Caco-2 (cell line): ENCODE measurements around the gene MAP3K19. TPM values are rescaled to one million over a fixed set of nuclear protein-coding genes. Genes with fewer than 3 reads are reported as not detected.

Experiments used
- BruUV-seq: library from RNA; stranded (reverse); fragments of 400-500 nt; replicated peaks from 2 replicates; lab custom pipeline; 2021; lab: Mats Ljungman, UMichigan
- CTCF ChIA-PET: fragments of 300-600 bp; sonication (Branson Sonifier 250); formaldehyde crosslinking; loops from one replicate; lab custom pipeline; 2022; ENCODE audit warnings: antibody characterized with exemption; lab: Charles Lee
- POLR2A ChIA-PET: fragments of 300-600 bp; sonication (Branson Sonifier 250); formaldehyde crosslinking; loops from one replicate; lab custom pipeline; 2022; ENCODE audit warnings: antibody characterized with exemption; lab: Charles Lee
- DNase-seq, 2 experiments: peaks; one replicate each; pipeline versions ENCODE4 v3.0.0 to v3.0.0-alpha.2; 2020 to 2022
- H3K27me3 ChIP-seq: replicated peaks from 2 replicates; pipeline ENCODE4 v1.6.0; 2011; ENCODE audit warnings: low read length; ENCODE audit not compliant: control insufficient read depth, insufficient read depth
- H3K36me3 ChIP-seq: 2 replicates; pipeline ENCODE4 v1.5.1; 2011; ENCODE audit warnings: low read length; ENCODE audit not compliant: control insufficient read depth, insufficient read depth
- H3K4me1 ChIP-seq: fragments of 250-450 bp; sonication (Bioruptor Pico); 2 replicates; pipeline ENCODE4 v1.5.1; 2020; ENCODE audit warnings: mild to moderate bottlenecking
- H3K4me3 ChIP-seq: 2 replicates; pipeline ENCODE4 v1.5.1; 2011; ENCODE audit warnings: low read depth, mild to moderate bottlenecking, control low read depth, low read length
- H3K9me3 ChIP-seq: fragments of 250-450 bp; sonication (Bioruptor Pico); 2 replicates; pipeline ENCODE4 v1.5.1; 2020; ENCODE audit warnings: mild to moderate bottlenecking, moderate library complexity
- H3K27ac Mint-ChIP-seq: one replicate; pipeline ENCODE4 v1.8.0; 2022; ENCODE audit warnings: mixed read lengths; ENCODE audit not compliant: unreplicated experiment
- H3K27me3 Mint-ChIP-seq: one replicate; pipeline ENCODE4 v1.8.0; 2022; ENCODE audit warnings: mixed read lengths; ENCODE audit not compliant: insufficient read depth, unreplicated experiment
- H3K36me3 Mint-ChIP-seq: one replicate; pipeline ENCODE4 v1.8.0; 2022; ENCODE audit warnings: mild to moderate bottlenecking, mixed read lengths; ENCODE audit not compliant: insufficient read depth, unreplicated experiment
- H3K4me1 Mint-ChIP-seq: one replicate; pipeline ENCODE4 v1.8.0; 2022; ENCODE audit warnings: low read depth, mixed read lengths; ENCODE audit not compliant: unreplicated experiment
- H3K4me3 Mint-ChIP-seq: one replicate; pipeline ENCODE4 v1.8.0; 2022; ENCODE audit warnings: mild to moderate bottlenecking, moderate library complexity, mixed read lengths; ENCODE audit not compliant: unreplicated experiment
- H3K9me3 Mint-ChIP-seq: one replicate; pipeline ENCODE4 v1.8.0; 2022; ENCODE audit warnings: mixed read lengths; ENCODE audit not compliant: unreplicated experiment
- CTCF ChIP-seq, 2 experiments: fragments of 200-600 bp in 1 of 2; IDR thresholded peaks; 1 replicate in 1 of 2; 2 replicates in 1 of 2; pipeline versions ENCODE4 v1.5.1 to v1.8.0; 2011 to 2022; ENCODE audit warnings: antibody characterized with exemption in 1 of 2, control low read depth in 1 of 2, inconsistent platforms in 1 of 2, low read depth in 1 of 2, low read length in 1 of 2, mild to moderate bottlenecking in 1 of 2, moderate library complexity in 1 of 2; ENCODE audit not compliant: insufficient read depth in 1 of 2, severe bottlenecking in 1 of 2, unreplicated experiment in 1 of 2
- intact Hi-C: fragments of 100-400 bp; cut with micrococcal nuclease; formaldehyde crosslinking; loops from one replicate; pipeline ENCODE4 v1.10.0; 2022; ENCODE audit not compliant: unreplicated experiment
- total RNA-seq: library from RNA; stranded (reverse); gene quantifications from 2 replicates; pipeline ENCODE4 v1.2.3, GENCODE V29; 2022

The MAP3K19 gene
- total RNA-seq, 1 experiment from 2014 or later = not detected

DNA sequence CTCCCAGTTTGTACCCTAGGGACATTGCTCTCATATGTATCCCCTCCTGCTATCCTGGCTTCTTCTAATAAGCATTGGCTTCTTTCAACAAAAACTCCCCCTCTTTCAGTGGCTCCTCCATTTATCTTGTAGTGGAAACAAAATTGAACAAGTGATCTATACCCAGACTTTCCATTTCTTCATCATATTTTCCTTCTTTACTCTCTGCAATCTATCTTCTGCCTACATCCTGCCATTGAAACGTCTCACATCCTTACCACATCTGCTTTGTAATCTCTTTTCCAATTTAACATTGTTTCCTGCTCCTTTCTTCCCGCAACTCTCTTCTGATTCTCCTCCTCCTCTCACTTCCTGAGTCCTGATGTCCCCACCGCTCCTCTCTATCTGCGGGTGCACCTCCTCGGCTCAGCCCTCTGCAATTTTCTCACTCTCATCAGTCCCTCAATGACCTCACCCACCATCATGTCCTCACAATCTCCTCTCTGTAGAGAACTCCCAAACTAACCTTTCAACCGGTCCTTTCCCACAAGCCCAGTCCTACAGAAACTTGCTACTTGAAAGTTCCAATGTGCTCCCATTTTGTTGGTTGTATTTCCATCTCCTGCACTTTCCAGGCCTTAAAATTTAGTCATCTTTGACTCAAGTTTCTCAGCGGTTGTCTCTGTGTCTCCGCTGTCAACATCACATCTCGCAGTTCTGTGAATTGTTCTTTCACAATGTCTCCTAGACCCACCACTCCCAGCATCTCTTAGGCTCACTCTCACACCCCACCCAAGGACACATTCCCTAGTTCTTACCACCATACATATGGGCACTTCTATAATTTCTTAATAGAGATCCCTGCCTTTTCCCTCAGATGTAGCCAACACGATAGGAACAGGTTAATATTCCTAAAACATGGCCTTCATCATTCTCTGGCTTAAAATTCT, 24.0 kb downstream of the MAP3K19 start:
- no peaks in the 10 kb centered on the region for H3K36me3 ChIP-seq
- CTCF ChIA-PET = interaction anchor here (0.7 kb wide), 1 partner anchor 773 kb away, joined by 3 read pairs; no protein-coding TSS in a partner anchor
- Mint-ChIP-seq H3K27me3 (peaks cover 7% of the 10 kb centered on the region), H3K4me3 (no peak overlapping the region), H3K4me1 (no peaks in the 10 kb centered on the region), H3K9me3 (no peaks in the 10 kb centered on the region), H3K36me3 (no peaks in the 10 kb centered on the region), H3K27ac (no peak overlapping the region)
- intact Hi-C loops = no loop called here
- no peaks in the 10 kb centered on the region for H3K9me3 ChIP-seq
- no TSS peak for BruUV-seq
- POLR2A ChIA-PET = no interaction called here
- no peak for TF ChIP-seq CTCF (IDR thresholded peaks at IDR 0.05; ENCODE audit: insufficient read depth in 1 of 2, low read depth in 1 of 2, low read length in 1 of 2, severe bottlenecking in 1 of 2, unreplicated experiment in 1 of 2)
- no peaks in the 10 kb centered on the region for H3K4me1 ChIP-seq
- H3K27me3 ChIP-seq = no peaks in the 10 kb centered on the region
- H3K4me3 ChIP-seq = no peak overlapping the region
- DNase-seq = no peak

GRCh38 chr2:135021618-135022017, 25.6 kb downstream of the MAP3K19 start:
- no peaks in the 10 kb centered on the region for H3K4me1 Mint-ChIP-seq
- ChIA-PET POLR2A (no interaction called here), CTCF (no interaction called here)
- no peak overlapping the region for H3K4me3 Mint-ChIP-seq
- H3K36me3 Mint-ChIP-seq = no peaks in the 10 kb centered on the region
- no peak overlapping the region for H3K27ac Mint-ChIP-seq
- Histone ChIP-seq H3K9me3 (no peaks in the 10 kb centered on the region), H3K4me1 (no peaks in the 10 kb centered on the region), H3K27me3 (no peaks in the 10 kb centered on the region), H3K4me3 (no peak overlapping the region), H3K36me3 (no peaks in the 10 kb centered on the region)
- BruUV-seq = no TSS peak
- DNase-seq = no peak
- intact Hi-C loops = no loop called here
- no peak for TF ChIP-seq CTCF (IDR thresholded peaks at IDR 0.05; ENCODE audit: insufficient read depth in 1 of 2, low read depth in 1 of 2, low read length in 1 of 2, severe bottlenecking in 1 of 2, unreplicated experiment in 1 of 2)
- H3K9me3 Mint-ChIP-seq = peaks cover 7% of the 10 kb centered on the region
- H3K27me3 Mint-ChIP-seq = peaks cover 11% of the 10 kb centered on the region

DNA sequence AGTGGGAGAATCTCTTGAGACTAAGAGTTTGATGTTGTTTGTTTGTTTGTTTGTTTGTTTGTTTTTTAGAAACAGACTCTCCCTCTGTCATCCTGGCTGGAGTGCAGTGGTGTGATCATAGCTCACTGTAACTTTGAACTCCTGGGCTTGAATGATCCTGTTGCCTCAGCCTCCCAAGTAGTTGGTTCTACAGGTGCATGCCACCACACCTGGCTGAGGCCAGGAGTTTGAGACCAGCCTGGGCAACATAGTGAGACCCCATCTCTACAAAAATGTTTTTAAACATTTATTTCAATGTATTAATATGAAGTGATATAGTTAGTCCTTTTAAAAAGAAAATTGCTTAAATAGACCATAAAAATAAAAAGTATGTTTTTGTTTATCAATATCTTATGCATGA, 35.6 kb downstream of the MAP3K19 start:
- Mint-ChIP-seq H3K36me3 (no peaks in the 10 kb centered on the region), H3K4me3 (no peak overlapping the region), H3K27me3 (peaks cover 5% of the 10 kb centered on the region), H3K9me3 (peaks cover 4% of the 10 kb centered on the region), H3K27ac (no peak overlapping the region), H3K4me1 (no peaks in the 10 kb centered on the region)
- no peaks in the 10 kb centered on the region for H3K36me3 ChIP-seq
- H3K4me3 ChIP-seq = no peak overlapping the region
- BruUV-seq = no TSS peak
- CTCF ChIA-PET = no interaction called here
- TF ChIP-seq CTCF (IDR thresholded peaks at IDR 0.05; ENCODE audit: insufficient read depth in 1 of 2, low read depth in 1 of 2, low read length in 1 of 2, severe bottlenecking in 1 of 2, unreplicated experiment in 1 of 2) = no peak
- intact Hi-C loops = no loop called here
- POLR2A ChIA-PET = no interaction called here
- DNase-seq = no peak
- no peaks in the 10 kb centered on the region for H3K4me1 ChIP-seq
- no peaks in the 10 kb centered on the region for H3K27me3 ChIP-seq
- no peaks in the 10 kb centered on the region for H3K9me3 ChIP-seq
